PFSK-1 (cell line): Measurements from ENCODE around the gene OR2V1.

ENCODE experiments used
- POLR2AphosphoS5 ChIP-seq: IDR thresholded peaks from 2 replicates; pipeline ENCODE4 v1.6.1; 2012; ENCODE audit warnings: low read depth, mild to moderate bottlenecking, control low read depth, low read length, moderate library complexity
- TF ChIP-seq, protein P1 (sequence below), 2 experiments: IDR thresholded peaks; 2 replicates each; pipeline versions ENCODE4 v1.6.1 to v1.8.0; 2011 to 2012; ENCODE audit warnings: low read depth in 2 of 2, low read length in 2 of 2, control low read depth in 1 of 2, inconsistent platforms in 1 of 2, mild to moderate bottlenecking in 1 of 2, moderate library complexity in 1 of 2; ENCODE audit not compliant: insufficient read depth in 1 of 2

DNA sequence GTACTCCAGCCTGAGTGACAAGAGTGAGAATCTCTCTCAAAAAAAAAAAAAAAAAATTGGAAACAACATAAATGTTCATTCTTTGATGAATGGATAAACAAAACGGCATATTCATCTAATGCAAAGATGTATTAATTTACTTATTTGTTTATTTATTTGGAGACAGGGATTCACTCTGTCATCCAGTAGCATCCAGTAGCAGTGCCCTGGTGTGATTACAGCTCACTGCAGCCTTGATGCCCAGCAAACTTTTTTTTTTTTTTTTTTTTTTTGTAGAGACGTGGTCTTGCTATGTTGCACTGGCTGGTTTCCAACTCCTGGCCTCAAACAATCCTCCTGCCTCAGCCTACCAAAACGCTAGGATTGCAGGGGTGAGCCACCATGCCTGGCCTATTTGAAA lies 40.8 kb upstream of the OR2V1 start:
- TF ChIP-seq POLR2AphosphoS5, result no peak
- TF ChIP-seq, protein P1, sequence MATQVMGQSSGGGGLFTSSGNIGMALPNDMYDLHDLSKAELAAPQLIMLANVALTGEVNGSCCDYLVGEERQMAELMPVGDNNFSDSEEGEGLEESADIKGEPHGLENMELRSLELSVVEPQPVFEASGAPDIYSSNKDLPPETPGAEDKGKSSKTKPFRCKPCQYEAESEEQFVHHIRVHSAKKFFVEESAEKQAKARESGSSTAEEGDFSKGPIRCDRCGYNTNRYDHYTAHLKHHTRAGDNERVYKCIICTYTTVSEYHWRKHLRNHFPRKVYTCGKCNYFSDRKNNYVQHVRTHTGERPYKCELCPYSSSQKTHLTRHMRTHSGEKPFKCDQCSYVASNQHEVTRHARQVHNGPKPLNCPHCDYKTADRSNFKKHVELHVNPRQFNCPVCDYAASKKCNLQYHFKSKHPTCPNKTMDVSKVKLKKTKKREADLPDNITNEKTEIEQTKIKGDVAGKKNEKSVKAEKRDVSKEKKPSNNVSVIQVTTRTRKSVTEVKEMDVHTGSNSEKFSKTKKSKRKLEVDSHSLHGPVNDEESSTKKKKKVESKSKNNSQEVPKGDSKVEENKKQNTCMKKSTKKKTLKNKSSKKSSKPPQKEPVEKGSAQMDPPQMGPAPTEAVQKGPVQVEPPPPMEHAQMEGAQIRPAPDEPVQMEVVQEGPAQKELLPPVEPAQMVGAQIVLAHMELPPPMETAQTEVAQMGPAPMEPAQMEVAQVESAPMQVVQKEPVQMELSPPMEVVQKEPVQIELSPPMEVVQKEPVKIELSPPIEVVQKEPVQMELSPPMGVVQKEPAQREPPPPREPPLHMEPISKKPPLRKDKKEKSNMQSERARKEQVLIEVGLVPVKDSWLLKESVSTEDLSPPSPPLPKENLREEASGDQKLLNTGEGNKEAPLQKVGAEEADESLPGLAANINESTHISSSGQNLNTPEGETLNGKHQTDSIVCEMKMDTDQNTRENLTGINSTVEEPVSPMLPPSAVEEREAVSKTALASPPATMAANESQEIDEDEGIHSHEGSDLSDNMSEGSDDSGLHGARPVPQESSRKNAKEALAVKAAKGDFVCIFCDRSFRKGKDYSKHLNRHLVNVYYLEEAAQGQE (IDR thresholded peaks at IDR 0.05; ENCODE audit: insufficient read depth in 1 of 2, low read depth in 2 of 2, low read length in 2 of 2), result no peak
